ENCODE results near the gene AGR3.

The AGR3 gene

DNA sequence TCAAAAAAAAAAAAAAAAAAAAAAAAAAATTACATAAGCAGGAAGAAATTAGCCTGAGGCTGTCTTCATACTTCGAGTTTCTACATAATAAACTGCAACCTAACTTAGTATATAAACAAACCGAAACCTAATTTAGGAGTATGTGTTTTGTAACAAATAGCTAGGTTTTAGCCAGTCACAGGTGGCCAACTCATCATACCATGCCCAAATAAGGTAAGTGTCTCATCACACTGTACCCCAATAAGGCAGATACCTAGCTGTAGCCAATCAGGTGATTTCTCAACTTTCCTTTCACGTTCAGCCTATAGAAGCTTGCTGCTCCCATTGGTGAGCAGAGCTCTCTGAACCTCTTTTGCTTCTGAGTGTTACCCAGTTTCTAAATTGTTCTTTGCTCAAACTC lies 63.1 kb downstream of the AGR3 start:
- ChIA-PET CTCF (no interaction called here), POLR2A (no interaction called here)
- DNase-seq (ENCODE audit: extremely low spot score): no peak
- TF ChIP-seq, protein P1, sequence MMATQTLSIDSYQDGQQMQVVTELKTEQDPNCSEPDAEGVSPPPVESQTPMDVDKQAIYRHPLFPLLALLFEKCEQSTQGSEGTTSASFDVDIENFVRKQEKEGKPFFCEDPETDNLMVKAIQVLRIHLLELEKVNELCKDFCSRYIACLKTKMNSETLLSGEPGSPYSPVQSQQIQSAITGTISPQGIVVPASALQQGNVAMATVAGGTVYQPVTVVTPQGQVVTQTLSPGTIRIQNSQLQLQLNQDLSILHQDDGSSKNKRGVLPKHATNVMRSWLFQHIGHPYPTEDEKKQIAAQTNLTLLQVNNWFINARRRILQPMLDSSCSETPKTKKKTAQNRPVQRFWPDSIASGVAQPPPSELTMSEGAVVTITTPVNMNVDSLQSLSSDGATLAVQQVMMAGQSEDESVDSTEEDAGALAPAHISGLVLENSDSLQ (IDR thresholded peaks at IDR 0.05): no peak
- no peak for TF ChIP-seq TARDBP (IDR thresholded peaks at IDR 0.05)
- TF ChIP-seq NFRKB (IDR thresholded peaks at IDR 0.05): no peak
- TF ChIP-seq FOXM1 (IDR thresholded peaks at IDR 0.05; ENCODE audit: borderline replicate concordance): no peak
- no peak for TF ChIP-seq LEF1 (IDR thresholded peaks at IDR 0.05; ENCODE audit: borderline replicate concordance)
- no peak for TF ChIP-seq ELF4 (IDR thresholded peaks at IDR 0.05)
- no peak for TF ChIP-seq ZNF384 (IDR thresholded peaks at IDR 0.05)
- TF ChIP-seq L3MBTL2 (conservative IDR thresholded peaks at IDR 0.05): no peak
- no peak for TF ChIP-seq FOXA1 (IDR thresholded peaks at IDR 0.05)
- TF ChIP-seq BHLHE40 (IDR thresholded peaks at IDR 0.05; ENCODE audit: borderline replicate concordance): no peak
- TF ChIP-seq SUZ12 (IDR thresholded peaks at IDR 0.05): no peak
- TF ChIP-seq ARNT (IDR thresholded peaks at IDR 0.05): no peak
- TF ChIP-seq FOXK2 (IDR thresholded peaks at IDR 0.05): no peak
- TF ChIP-seq SP1 (IDR thresholded peaks at IDR 0.05): no peak
- no peak for TF ChIP-seq CTBP1 (IDR thresholded peaks at IDR 0.05; ENCODE audit: borderline replicate concordance)
- TF ChIP-seq HDGF (IDR thresholded peaks at IDR 0.05; ENCODE audit: borderline replicate concordance): no peak

DNA sequence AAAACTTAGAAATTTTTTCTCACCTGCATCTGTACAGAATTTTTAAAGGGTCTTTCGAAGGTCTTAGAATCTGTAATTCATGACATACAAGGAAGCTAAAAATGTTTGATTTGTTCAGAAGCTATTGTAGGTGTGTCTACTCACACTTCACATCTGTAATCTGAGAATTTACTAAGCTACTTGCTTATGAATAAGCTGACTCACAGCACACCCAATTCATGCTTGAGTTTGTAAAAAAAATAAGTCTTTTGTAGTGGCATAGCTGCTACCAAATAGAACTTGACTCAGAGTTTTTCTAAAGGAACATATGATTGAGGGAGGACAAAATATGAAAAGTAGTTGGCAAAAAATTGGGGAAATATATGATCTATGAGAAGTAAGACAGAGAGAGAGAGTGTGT lies 64.2 kb downstream of the AGR3 start:
- TF ChIP-seq ZNF384 (IDR thresholded peaks at IDR 0.05): no peak
- TF ChIP-seq CTBP1 (IDR thresholded peaks at IDR 0.05; ENCODE audit: borderline replicate concordance): no peak
- TF ChIP-seq FOXK2 (IDR thresholded peaks at IDR 0.05): no peak

DNA sequence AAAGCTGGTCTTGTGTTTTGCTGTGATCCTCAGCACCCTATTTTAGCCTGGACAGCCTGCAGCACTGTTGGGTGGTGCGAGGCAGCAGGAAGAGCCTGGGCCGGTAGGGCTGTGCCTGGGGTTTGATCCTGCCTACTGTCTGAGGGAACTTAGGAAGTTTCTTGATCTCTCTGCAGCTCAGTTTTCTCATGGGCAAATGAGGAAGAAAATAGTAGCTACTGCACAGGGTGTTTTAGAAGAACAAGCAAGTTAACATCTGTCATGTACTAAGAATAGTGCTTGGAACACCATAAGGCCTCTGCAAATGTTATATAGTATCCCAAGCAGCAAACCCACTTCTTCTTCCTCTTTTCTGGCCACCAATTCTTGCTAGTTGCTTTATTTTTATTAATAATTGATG lies 65.0 kb downstream of the AGR3 start:
- ChIA-PET CTCF (interaction anchor here (1.0 kb wide), 1 partner anchor 15 kb away, joined by 3 read pairs; no protein-coding TSS in a partner anchor), POLR2A (no interaction called here)
- TF ChIP-seq TARDBP (IDR thresholded peaks at IDR 0.05) (no peak), SP1 (IDR thresholded peaks at IDR 0.05) (no peak), BHLHE40 (IDR thresholded peaks at IDR 0.05; ENCODE audit: borderline replicate concordance) (no peak), L3MBTL2 (conservative IDR thresholded peaks at IDR 0.05) (no peak), FOXK2 (IDR thresholded peaks at IDR 0.05) (no peak), HDGF (IDR thresholded peaks at IDR 0.05; ENCODE audit: borderline replicate concordance) (no peak), NFRKB (IDR thresholded peaks at IDR 0.05) (no peak), ZNF384 (IDR thresholded peaks at IDR 0.05) (no peak), ELF4 (IDR thresholded peaks at IDR 0.05) (no peak), SUZ12 (IDR thresholded peaks at IDR 0.05) (no peak), ARNT (IDR thresholded peaks at IDR 0.05) (no peak), FOXM1 (IDR thresholded peaks at IDR 0.05; ENCODE audit: borderline replicate concordance) (no peak), LEF1 (IDR thresholded peaks at IDR 0.05; ENCODE audit: borderline replicate concordance) (no peak), FOXA1 (IDR thresholded peaks at IDR 0.05) (no peak), CTBP1 (IDR thresholded peaks at IDR 0.05; ENCODE audit: borderline replicate concordance) (no peak)
- TF ChIP-seq, protein P1 (IDR thresholded peaks at IDR 0.05): no peak
- DNase-seq (ENCODE audit: extremely low spot score): no peak

More for the DNA sequence above, 64.2 kb downstream of the AGR3 start:
- ChIA-PET POLR2A (no interaction called here), CTCF (no interaction called here)
- DNase-seq (ENCODE audit: extremely low spot score): no peak

DNA sequence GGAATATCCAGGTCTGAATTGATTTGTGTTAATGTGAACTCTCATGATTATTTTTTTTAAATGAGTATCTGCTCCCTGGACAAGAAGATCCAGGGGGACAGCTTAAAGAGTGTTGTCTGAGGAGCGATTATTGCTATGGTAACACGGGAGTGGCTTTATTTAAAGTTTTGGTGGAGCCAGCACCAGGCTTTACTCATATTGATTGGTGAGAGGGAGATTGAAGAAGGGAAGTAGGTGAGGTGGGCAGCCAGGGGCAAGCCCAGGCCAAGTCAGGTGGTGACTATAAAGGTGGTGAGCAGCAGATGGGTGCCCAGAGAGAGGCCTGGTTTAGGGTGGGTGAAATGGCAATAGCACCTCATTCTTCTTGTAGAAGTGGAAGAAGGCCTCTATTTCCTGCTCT lies 66.8 kb downstream of the AGR3 start:
- POLR2A ChIA-PET: no interaction called here

DNA sequence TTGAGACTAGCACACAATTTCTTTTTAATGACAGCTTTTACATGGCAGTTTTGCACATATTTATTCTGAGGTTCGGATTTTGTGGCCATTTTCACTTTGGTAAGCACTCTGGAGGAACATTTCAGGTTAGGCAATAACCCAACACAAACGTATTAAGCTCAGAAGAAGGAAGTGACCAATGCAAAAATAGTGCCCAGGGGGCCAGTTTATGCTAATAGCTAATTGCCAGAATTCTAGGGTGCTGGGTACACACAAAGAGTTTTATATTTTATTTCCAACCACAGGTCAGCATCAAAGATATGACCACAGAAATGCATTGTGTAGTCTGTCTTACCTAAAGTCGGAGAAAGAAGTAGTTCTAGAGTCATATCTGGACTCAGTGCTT lies 68.6 kb downstream of the AGR3 start:
- ChIA-PET POLR2A (no interaction called here), CTCF (no interaction called here)
- no peak for TF ChIP-seq SP1 (IDR thresholded peaks at IDR 0.05)
- no peak for TF ChIP-seq HDGF (IDR thresholded peaks at IDR 0.05; ENCODE audit: borderline replicate concordance)
- TF ChIP-seq FOXA1 (IDR thresholded peaks at IDR 0.05): no peak
- TF ChIP-seq ELF4 (IDR thresholded peaks at IDR 0.05): no peak
- no peak for TF ChIP-seq ZNF384 (IDR thresholded peaks at IDR 0.05)
- TF ChIP-seq BHLHE40 (IDR thresholded peaks at IDR 0.05; ENCODE audit: borderline replicate concordance): no peak
- no peak for TF ChIP-seq CTBP1 (IDR thresholded peaks at IDR 0.05; ENCODE audit: borderline replicate concordance)
- no peak for TF ChIP-seq LEF1 (IDR thresholded peaks at IDR 0.05; ENCODE audit: borderline replicate concordance)
- TF ChIP-seq, protein P1 (IDR thresholded peaks at IDR 0.05): no peak
- no peak for TF ChIP-seq ARNT (IDR thresholded peaks at IDR 0.05)
- TF ChIP-seq FOXM1 (IDR thresholded peaks at IDR 0.05; ENCODE audit: borderline replicate concordance): no peak
- TF ChIP-seq TARDBP (IDR thresholded peaks at IDR 0.05): no peak
- no peak for TF ChIP-seq L3MBTL2 (conservative IDR thresholded peaks at IDR 0.05)
- TF ChIP-seq NFRKB (IDR thresholded peaks at IDR 0.05): no peak
- TF ChIP-seq FOXK2 (IDR thresholded peaks at IDR 0.05): no peak
- no peak for DNase-seq (ENCODE audit: extremely low spot score)

More for the DNA sequence above, 66.8 kb downstream of the AGR3 start:
- CTCF ChIA-PET: no interaction called here
- no peak for TF ChIP-seq L3MBTL2 (conservative IDR thresholded peaks at IDR 0.05)
- TF ChIP-seq, protein P1 (IDR thresholded peaks at IDR 0.05): no peak
- no peak for TF ChIP-seq ZNF384 (IDR thresholded peaks at IDR 0.05)
- TF ChIP-seq HDGF (IDR thresholded peaks at IDR 0.05; ENCODE audit: borderline replicate concordance): no peak
- TF ChIP-seq LEF1 (IDR thresholded peaks at IDR 0.05; ENCODE audit: borderline replicate concordance): no peak
- no peak for TF ChIP-seq SUZ12 (IDR thresholded peaks at IDR 0.05)
- no peak for TF ChIP-seq TARDBP (IDR thresholded peaks at IDR 0.05)
- TF ChIP-seq CTBP1 (IDR thresholded peaks at IDR 0.05; ENCODE audit: borderline replicate concordance): no peak
- no peak for TF ChIP-seq FOXK2 (IDR thresholded peaks at IDR 0.05)
- no peak for DNase-seq (ENCODE audit: extremely low spot score)
